Measurements from ENCODE around the gene ZCWPW1. TPM values are rescaled to one million over a fixed set of nuclear protein-coding genes. Genes with fewer than 3 reads are reported as not detected.

The ZCWPW1 gene
- total and polyA plus RNA-seq, 2 of the 13 experiments (the other 11 are each of a cell fraction or from before 2014, with no cell fraction given), result 2.4 to 2.5 TPM

GRCh38 chr7:100429637-100430492, 1.4 kb upstream of the ZCWPW1 start, which contains the start of gene MEPCE (continued):
- TF ChIP-seq CTCF (CRISPR knock-in tag; IDR thresholded peaks at IDR 0.05), result no peak
- peak; percentile 88 for TF ChIP-seq CHD2 (IDR thresholded peaks at IDR 0.05; ENCODE audit: low read depth, low read length)
- no peak for TF ChIP-seq RFX5 (IDR thresholded peaks at IDR 0.05; ENCODE audit: low read depth, low read length)
- TF ChIP-seq NKX3-1 (CRISPR knock-in tag; IDR thresholded peaks at IDR 0.05), result no peak; the same call in 1 of the 2 replicates
- TF ChIP-seq ZBTB1 (CRISPR knock-in tag; IDR thresholded peaks at IDR 0.05; ENCODE audit: borderline replicate concordance), result no peak
- no peak for TF ChIP-seq ZNF816 (CRISPR knock-in tag; IDR thresholded peaks at IDR 0.05; ENCODE audit: borderline replicate concordance)
- 0 out of 2 replicates have a peak, but pooled peaks have one; percentile 17 for TF ChIP-seq ZSCAN31 (CRISPR knock-in tag; IDR thresholded peaks at IDR 0.05; ENCODE audit: low read depth)
- no peak for TF ChIP-seq REST (IDR thresholded peaks at IDR 0.05; ENCODE audit: borderline replicate concordance in 1 of 2, low read depth in 1 of 2, low read length in 2 of 2)
- no peak for TF ChIP-seq BCLAF1 (IDR thresholded peaks at IDR 0.05)
- TF ChIP-seq ZNF761 (CRISPR knock-in tag; conservative IDR thresholded peaks at IDR 0.05), result no peak
- no peak for TF ChIP-seq NFYB (CRISPR knock-in tag; IDR thresholded peaks at IDR 0.05)
- TF ChIP-seq HINFP (CRISPR knock-in tag; IDR thresholded peaks at IDR 0.05; ENCODE audit: low read depth), result 0 out of 2 replicates have a peak, but pooled peaks have one; percentile 54
- TF ChIP-seq ZNF513 (CRISPR knock-in tag; conservative IDR thresholded peaks at IDR 0.05), result no peak
- no peak for TF ChIP-seq ZFP37 (CRISPR knock-in tag; IDR thresholded peaks at IDR 0.05; ENCODE audit: borderline replicate concordance)
- TF ChIP-seq CREM (IDR thresholded peaks at IDR 0.05), result no peak
- TF ChIP-seq CREM (CRISPR knock-in tag; IDR thresholded peaks at IDR 0.05), result no peak
- TF ChIP-seq MYC (CRISPR knock-in tag; IDR thresholded peaks at IDR 0.05; ENCODE audit: borderline replicate concordance), result peak; percentile 39; the same call in 1 of the 2 replicates

Measured in HepG2 (cell line).